ENCODE measurements around the gene RTP5.

- TF ChIP-seq CTCF (IDR thresholded peaks at IDR 0.05 in 2 of 3, conservative IDR thresholded peaks at IDR 0.05 in 1 of 3; ENCODE audit: borderline replicate concordance in 1 of 3, insufficient read depth in 1 of 3, low read depth in 2 of 3, low read length in 2 of 3) (no peak), POLR2A (IDR thresholded peaks at IDR 0.05; ENCODE audit: borderline replicate concordance, extremely low read depth, insufficient read depth, insufficient read length) (no peak), ATF3 (IDR thresholded peaks at IDR 0.05) (no peak), ZFX (IDR thresholded peaks at IDR 0.05) (no peak), REST (IDR thresholded peaks at IDR 0.05; ENCODE audit: low read depth) (no peak), POLR2AphosphoS5 (IDR thresholded peaks at IDR 0.05; ENCODE audit: low read depth, low read length) (no peak), EZH2 (IDR thresholded peaks at IDR 0.05) (no peak), EZH2phosphoT487 (IDR thresholded peaks at IDR 0.05; ENCODE audit: borderline replicate concordance) (no peak)
These were observed 4.9 kb downstream of the RTP5 start for GRCh38 chr2:241874277-241874925.

Measured in HCT116 (cell line).